Measurements from ENCODE around the gene PARP4.

GRCh38 chr13:24512197-24512907 is at the start of gene PARP4:
- TF ChIP-seq CTCF (IDR thresholded peaks at IDR 0.05; ENCODE audit: extremely low read depth in 1 of 2, insufficient read depth in 1 of 2, low read depth in 1 of 2, low read length in 2 of 2) (no peak), POLR2A (IDR thresholded peaks at IDR 0.05; ENCODE audit: low read depth, low read length) (peak; percentile 81), POLR2AphosphoS5 (IDR thresholded peaks at IDR 0.05; ENCODE audit: insufficient read depth, low read depth, low read length) (peak; percentile 86), EZH2 (IDR thresholded peaks at IDR 0.05; ENCODE audit: borderline replicate concordance, low read depth, low read length, severe bottlenecking) (no peak), MYC (IDR thresholded peaks at IDR 0.05; ENCODE audit: low read depth, low read length) (no peak), MAX (IDR thresholded peaks at IDR 0.05; ENCODE audit: insufficient read depth, insufficient read length) (peak; percentile 28)

Measured in endothelial cell of umbilical vein (primary cell).